ENCODE measurements around the gene CRACR2A. TPM values are rescaled to one million over a fixed set of nuclear protein-coding genes. Genes with fewer than 3 reads are reported as not detected.

Gene CRACR2A
- total and polyA plus RNA-seq, 2 of the 4 experiments (the other 2 are of a cell fraction) = 0.54 to 0.60 TPM

DNA sequence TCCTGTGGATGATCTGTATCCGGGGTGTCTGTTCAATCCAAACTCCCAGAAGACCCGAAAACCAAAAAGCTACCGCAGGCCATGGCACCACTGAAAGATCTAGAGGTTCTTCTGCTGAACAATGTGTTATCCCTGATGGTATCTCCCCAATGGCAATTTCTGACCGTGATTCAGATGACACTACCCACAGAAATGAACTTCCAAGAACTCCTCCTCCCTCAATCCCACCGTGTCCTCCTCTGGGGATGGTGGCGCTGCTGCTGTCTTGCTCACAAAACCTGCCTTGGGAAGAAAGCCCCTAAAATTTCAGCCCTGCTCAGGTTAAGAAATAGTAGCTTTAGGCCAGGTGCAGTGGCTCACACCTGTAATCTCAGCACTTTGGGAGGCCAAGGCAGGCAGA, 7.8 kb downstream of the CRACR2A start:
- no peak overlapping the region for H4K91ac ChIP-seq (ENCODE audit: insufficient read depth, low read depth, low read length)
- no peak overlapping the region for H3K4ac ChIP-seq (ENCODE audit: low read depth, low read length)
- no peak overlapping the region for H3K14ac ChIP-seq (replicated peaks; ENCODE audit: low read depth, low read length)
- no peak overlapping the region for H3K18ac ChIP-seq (ENCODE audit: low read depth, low read length)
- H4K8ac ChIP-seq (ENCODE audit: low read depth in 2 of 2, low read length in 2 of 2) = no peak overlapping the region
- H2BK120ac ChIP-seq (ENCODE audit: low read depth, low read length) = no peak overlapping the region
- no peak overlapping the region for H2BK20ac ChIP-seq (ENCODE audit: low read depth, low read length)
- H3K23ac ChIP-seq (ENCODE audit: low read depth, low read length) = no peak overlapping the region
- no peak overlapping the region for H3K27ac ChIP-seq (ENCODE audit: insufficient read depth, low read length)
- no peak overlapping the region for H2AFZ ChIP-seq (replicated peaks; ENCODE audit: low read length, poor library complexity)
- BruUV-seq (replicated peaks) = no TSS peak
- no peak overlapping the region for H2AK5ac ChIP-seq (ENCODE audit: low read depth, low read length)
- in situ Hi-C loops (cut with MboI; ENCODE audit: low sequenced_read_pairs) = no loop called here
- H4K5ac ChIP-seq (ENCODE audit: low read depth, low read length) = no peak overlapping the region
- ChIA-PET POLR2A (ENCODE audit: unreplicated experiment) (no interaction called here), CTCF (no interaction called here)
- dilution Hi-C loops (cut with HindIII; ENCODE audit: low sequenced_read_pairs, unreplicated experiment) = no loop called here
- H3K36me3 ChIP-seq (ENCODE audit: control insufficient read depth, insufficient read depth, low read length) = no peaks in the 10 kb centered on the region
- no peak overlapping the region for H3K4me2 ChIP-seq (ENCODE audit: low read depth, low read length)
- no peak overlapping the region for H3K4me3 ChIP-seq (ENCODE audit: insufficient read depth, low read depth, low read length)
- H3K9ac ChIP-seq (ENCODE audit: low read depth, low read length) = no peak overlapping the region
- TF ChIP-seq RCOR1 (IDR thresholded peaks at IDR 0.05; ENCODE audit: insufficient replicate concordance, low read length) = no peak
- no peak for TF ChIP-seq POLR2A (IDR thresholded peaks at IDR 0.05; ENCODE audit: low read depth, low read length)
- TF ChIP-seq, protein P1, sequence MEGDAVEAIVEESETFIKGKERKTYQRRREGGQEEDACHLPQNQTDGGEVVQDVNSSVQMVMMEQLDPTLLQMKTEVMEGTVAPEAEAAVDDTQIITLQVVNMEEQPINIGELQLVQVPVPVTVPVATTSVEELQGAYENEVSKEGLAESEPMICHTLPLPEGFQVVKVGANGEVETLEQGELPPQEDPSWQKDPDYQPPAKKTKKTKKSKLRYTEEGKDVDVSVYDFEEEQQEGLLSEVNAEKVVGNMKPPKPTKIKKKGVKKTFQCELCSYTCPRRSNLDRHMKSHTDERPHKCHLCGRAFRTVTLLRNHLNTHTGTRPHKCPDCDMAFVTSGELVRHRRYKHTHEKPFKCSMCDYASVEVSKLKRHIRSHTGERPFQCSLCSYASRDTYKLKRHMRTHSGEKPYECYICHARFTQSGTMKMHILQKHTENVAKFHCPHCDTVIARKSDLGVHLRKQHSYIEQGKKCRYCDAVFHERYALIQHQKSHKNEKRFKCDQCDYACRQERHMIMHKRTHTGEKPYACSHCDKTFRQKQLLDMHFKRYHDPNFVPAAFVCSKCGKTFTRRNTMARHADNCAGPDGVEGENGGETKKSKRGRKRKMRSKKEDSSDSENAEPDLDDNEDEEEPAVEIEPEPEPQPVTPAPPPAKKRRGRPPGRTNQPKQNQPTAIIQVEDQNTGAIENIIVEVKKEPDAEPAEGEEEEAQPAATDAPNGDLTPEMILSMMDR (conservative IDR thresholded peaks at IDR 0.05; ENCODE audit: low read depth, low read length) = no peak
- TF ChIP-seq CHD1 (IDR thresholded peaks at IDR 0.05; ENCODE audit: low read depth, low read length) = no peak
- TF ChIP-seq RAD21 (IDR thresholded peaks at IDR 0.05; ENCODE audit: low read length) = no peak
- no peak for TF ChIP-seq MAFK (IDR thresholded peaks at IDR 0.05; ENCODE audit: low read depth, low read length)
- no peak for TF ChIP-seq MXI1 (IDR thresholded peaks at IDR 0.05; ENCODE audit: borderline replicate concordance, low read depth, low read length)
- no peak for TF ChIP-seq RFX5 (IDR thresholded peaks at IDR 0.05; ENCODE audit: low read depth, low read length)
- TF ChIP-seq BHLHE40 (IDR thresholded peaks at IDR 0.05; ENCODE audit: low read depth, low read length) = no peak
- TF ChIP-seq MAZ (IDR thresholded peaks at IDR 0.05; ENCODE audit: borderline replicate concordance, low read depth, low read length) = no peak
- TF ChIP-seq SMC3 (IDR thresholded peaks at IDR 0.05; ENCODE audit: low read depth, low read length) = no peak
- TF ChIP-seq, protein P2, sequence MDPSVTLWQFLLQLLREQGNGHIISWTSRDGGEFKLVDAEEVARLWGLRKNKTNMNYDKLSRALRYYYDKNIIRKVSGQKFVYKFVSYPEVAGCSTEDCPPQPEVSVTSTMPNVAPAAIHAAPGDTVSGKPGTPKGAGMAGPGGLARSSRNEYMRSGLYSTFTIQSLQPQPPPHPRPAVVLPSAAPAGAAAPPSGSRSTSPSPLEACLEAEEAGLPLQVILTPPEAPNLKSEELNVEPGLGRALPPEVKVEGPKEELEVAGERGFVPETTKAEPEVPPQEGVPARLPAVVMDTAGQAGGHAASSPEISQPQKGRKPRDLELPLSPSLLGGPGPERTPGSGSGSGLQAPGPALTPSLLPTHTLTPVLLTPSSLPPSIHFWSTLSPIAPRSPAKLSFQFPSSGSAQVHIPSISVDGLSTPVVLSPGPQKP (IDR thresholded peaks at IDR 0.05; ENCODE audit: borderline replicate concordance, low read depth, low read length) = no peak
- TF ChIP-seq, protein P3, sequence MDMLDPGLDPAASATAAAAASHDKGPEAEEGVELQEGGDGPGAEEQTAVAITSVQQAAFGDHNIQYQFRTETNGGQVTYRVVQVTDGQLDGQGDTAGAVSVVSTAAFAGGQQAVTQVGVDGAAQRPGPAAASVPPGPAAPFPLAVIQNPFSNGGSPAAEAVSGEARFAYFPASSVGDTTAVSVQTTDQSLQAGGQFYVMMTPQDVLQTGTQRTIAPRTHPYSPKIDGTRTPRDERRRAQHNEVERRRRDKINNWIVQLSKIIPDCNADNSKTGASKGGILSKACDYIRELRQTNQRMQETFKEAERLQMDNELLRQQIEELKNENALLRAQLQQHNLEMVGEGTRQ (IDR thresholded peaks at IDR 0.05; ENCODE audit: low read depth, low read length) = no peak
- no peak for TF ChIP-seq FOS (IDR thresholded peaks at IDR 0.05; ENCODE audit: low read depth, low read length)
- no peak for TF ChIP-seq NFE2L2 (IDR thresholded peaks at IDR 0.05; ENCODE audit: low read depth, low read length)
- TF ChIP-seq CEBPB (IDR thresholded peaks at IDR 0.05; ENCODE audit: low read depth, low read length) = no peak
- no peak overlapping the region for H2AK9ac ChIP-seq (replicated peaks; ENCODE audit: low read depth, low read length, poor library complexity)
- no peak overlapping the region for H2BK5ac ChIP-seq (ENCODE audit: low read depth, low read length, poor library complexity, severe bottlenecking)
- no peak overlapping the region for H2BK15ac ChIP-seq (ENCODE audit: low read depth, low read length)
- DNase-seq (no peak), ATAC-seq (ENCODE audit: low read depth) (no peak)
- H3K56ac ChIP-seq (ENCODE audit: extremely low read depth, insufficient read depth, low read length) = no peak overlapping the region
- no peaks in the 10 kb centered on the region for H3K79me1 ChIP-seq (ENCODE audit: low read depth in 1 of 2, low read length in 2 of 2)
- H4K20me1 ChIP-seq (ENCODE audit: insufficient read depth, low read length) = no peaks in the 10 kb centered on the region; the same call in 1 of the 2 replicates
- no peaks in the 10 kb centered on the region for H3K9me1 ChIP-seq (ENCODE audit: insufficient read depth, low read length)
- intact Hi-C loops (cut with micrococcal nuclease) = no loop called here
- WGBS, 2 experiments (ENCODE audit: extremely low coverage in 2 of 2, insufficient read length in 1 of 2) = no CpG with 5 or more reads among the region's 6 CpGs
- no peaks in the 10 kb centered on the region for H3K4me1 ChIP-seq (ENCODE audit: control insufficient read depth, insufficient read depth, low read length)
- peaks cover 14% of the 10 kb centered on the region for H3K27me3 ChIP-seq (ENCODE audit: control insufficient read depth, insufficient read depth, low read length)
- H3K9me3 ChIP-seq (ENCODE audit: control insufficient read depth, insufficient read depth, low read length) = no peaks in the 10 kb centered on the region

Data from IMR-90 (cell line).